ENCODE measurements around the gene ZBTB9. TPM values are rescaled to one million over a fixed set of nuclear protein-coding genes. Genes with fewer than 3 reads are reported as not detected.

ZBTB9 gene, protein sequence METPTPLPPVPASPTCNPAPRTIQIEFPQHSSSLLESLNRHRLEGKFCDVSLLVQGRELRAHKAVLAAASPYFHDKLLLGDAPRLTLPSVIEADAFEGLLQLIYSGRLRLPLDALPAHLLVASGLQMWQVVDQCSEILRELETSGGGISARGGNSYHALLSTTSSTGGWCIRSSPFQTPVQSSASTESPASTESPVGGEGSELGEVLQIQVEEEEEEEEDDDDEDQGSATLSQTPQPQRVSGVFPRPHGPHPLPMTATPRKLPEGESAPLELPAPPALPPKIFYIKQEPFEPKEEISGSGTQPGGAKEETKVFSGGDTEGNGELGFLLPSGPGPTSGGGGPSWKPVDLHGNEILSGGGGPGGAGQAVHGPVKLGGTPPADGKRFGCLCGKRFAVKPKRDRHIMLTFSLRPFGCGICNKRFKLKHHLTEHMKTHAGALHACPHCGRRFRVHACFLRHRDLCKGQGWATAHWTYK
- total RNA-seq, result 1 to 10 TPM; 9.3 to 9.5 TPM

DNA sequence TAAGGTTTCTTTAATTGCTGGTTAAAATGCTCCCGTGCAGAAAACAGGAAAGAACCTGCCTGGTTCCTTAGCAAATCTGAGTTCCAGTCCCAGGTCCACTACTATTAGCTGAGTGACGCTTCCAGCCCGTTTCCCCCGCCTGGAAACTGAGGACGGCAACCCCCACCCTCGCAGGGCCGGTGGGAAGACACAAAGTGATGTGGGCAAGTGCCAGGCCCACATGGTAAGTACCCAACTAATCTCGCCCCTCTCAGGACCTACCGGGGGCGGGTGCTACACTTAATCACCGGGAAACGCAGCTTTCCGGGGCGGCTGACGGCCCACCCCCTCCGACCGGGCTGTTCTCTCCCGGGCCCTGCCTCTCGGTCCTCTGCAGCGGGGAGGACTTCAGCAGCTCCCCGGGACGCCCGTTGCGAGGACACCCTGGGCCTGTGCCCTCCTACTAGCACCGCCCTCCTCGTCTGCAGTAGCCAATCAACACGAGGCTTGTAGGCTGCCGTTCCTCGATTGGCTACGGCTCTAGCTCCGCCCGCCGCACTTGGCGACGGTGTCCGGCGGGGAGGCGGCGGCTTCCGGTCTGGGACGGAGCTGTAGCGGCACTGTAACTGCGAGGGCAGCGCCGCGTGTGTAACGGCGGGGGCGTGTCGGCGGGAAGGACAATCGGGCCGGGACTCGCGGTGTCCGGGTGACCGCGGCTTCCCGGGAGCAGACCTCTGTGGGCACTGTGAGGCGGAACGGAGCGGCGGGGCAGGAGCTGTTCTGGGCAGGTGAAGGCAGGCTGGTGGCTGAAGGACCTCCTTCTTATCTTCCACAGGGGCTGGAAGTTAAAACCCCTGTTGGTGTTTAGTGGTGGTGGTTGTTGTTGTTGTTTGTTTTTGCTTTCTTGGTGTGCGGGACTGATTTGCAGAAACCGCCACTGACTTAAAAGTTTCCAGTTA, at the start of gene ZBTB9:
Gene ZBTB9 (plus strand): TSS at position 568 of the 938 bp plus-strand sequence. CDS start 525 bp downstream, outside the sequence.
- ChIA-PET POLR2A (interaction anchor here (0.5 to 2.2 kb wide), 7 partner anchors 8 to 1923 kb away, joined by 3 to 6 read pairs (median 3); no protein-coding TSS in a partner anchor), CTCF (interaction anchor here (0.5 to 1.4 kb wide), 12 partner anchors 9 to 317 kb away, joined by 3 to 6 read pairs (median 3); partner anchors contain the start of gene CUTA)
- Mint-ChIP-seq H3K27me3 (no peaks in the 10 kb centered on the region), H3K36me3 (ENCODE audit: low read depth) (peaks cover 20% of the 10 kb centered on the region), H3K9me3 (ENCODE audit: low read depth) (no peaks in the 10 kb centered on the region), H3K4me3 (peak within 1 kb of the TSS; percentile 95), H3K27ac (peak within 1 kb of the TSS; percentile 82), H3K4me1 (peaks cover 27% of the 10 kb centered on the region)
- DNase-seq (peak; percentile 96), ATAC-seq (peak; percentile 100)
- intact Hi-C loops (cut with DNase I, micrococcal nuclease), result loop anchor here (1.0 to 5.0 kb wide), 14 partner anchors 23 to 335 kb away; partner anchors contain the start of genes KIFC1 (in 2 of the 2), BAK1 (in 1 of the 2), CUTA (in 1 of the 2) and LEMD2 (in 1 of the 2)

- DNase-seq, result no peak
- H3K9me3 Mint-ChIP-seq (ENCODE audit: low read depth), result no peaks in the 10 kb centered on the region
- CTCF ChIA-PET, result no interaction called here
- no peaks in the 10 kb centered on the region for H3K27me3 Mint-ChIP-seq
- no peak overlapping the region for H3K27ac Mint-ChIP-seq
- no peak overlapping the region for H3K4me3 Mint-ChIP-seq
- H3K4me1 Mint-ChIP-seq, result peaks cover 7% of the 10 kb centered on the region
- intact Hi-C loops (cut with DNase I, micrococcal nuclease), result no loop called here
- H3K36me3 Mint-ChIP-seq (ENCODE audit: low read depth), result peaks cover 61% of the 10 kb centered on the region
- POLR2A ChIA-PET, result interaction anchor here (0.7 to 1.0 kb wide), 2 partner anchors 13 to 471 kb away, joined by 3 to 5 read pairs; partner anchors contain the start of gene KIFC1
- ATAC-seq, result no peak
These were observed 49.5 kb upstream of the ZBTB9 start for GRCh38 chr6:33404884-33405283.

DNA sequence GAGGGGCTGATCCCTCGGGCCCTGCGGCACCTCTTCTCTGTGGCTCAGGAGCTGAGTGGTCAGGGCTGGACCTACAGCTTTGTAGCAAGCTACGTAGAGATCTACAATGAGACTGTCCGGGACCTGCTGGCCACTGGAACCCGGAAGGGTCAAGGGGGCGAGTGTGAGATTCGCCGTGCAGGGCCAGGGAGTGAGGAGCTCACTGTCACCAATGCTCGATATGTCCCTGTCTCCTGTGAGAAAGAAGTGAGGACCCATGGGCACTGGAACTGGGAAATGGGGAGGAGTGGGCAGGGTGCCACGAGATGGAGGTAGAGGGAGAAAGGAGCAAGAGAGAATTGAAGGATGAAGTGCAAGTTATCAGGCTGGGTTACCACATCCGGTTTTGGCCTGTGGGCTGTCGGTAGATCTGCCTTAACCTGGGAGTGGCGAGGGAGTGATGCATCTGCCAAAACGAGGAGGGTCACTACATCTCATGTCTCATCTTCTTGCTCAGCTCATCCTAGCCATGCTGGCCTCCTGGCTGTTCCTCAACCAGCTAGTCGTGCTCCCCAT, 48.9 kb upstream of the ZBTB9 start:
- Mint-ChIP-seq H3K27me3 (no peaks in the 10 kb centered on the region), H3K27ac (no peak overlapping the region), H3K36me3 (ENCODE audit: low read depth) (peaks cover 55% of the 10 kb centered on the region), H3K9me3 (ENCODE audit: low read depth) (no peaks in the 10 kb centered on the region), H3K4me3 (no peak overlapping the region), H3K4me1 (peaks cover 10% of the 10 kb centered on the region)
- intact Hi-C loops (cut with DNase I, micrococcal nuclease), result no loop called here
- ATAC-seq (no peak), DNase-seq (no peak)
- CTCF ChIA-PET, result no interaction called here
- POLR2A ChIA-PET, result interaction anchor here (0.6 to 1.0 kb wide), 3 partner anchors 14 to 470 kb away, joined by 3 to 5 read pairs (median 3); partner anchors contain the start of gene KIFC1

DNA sequence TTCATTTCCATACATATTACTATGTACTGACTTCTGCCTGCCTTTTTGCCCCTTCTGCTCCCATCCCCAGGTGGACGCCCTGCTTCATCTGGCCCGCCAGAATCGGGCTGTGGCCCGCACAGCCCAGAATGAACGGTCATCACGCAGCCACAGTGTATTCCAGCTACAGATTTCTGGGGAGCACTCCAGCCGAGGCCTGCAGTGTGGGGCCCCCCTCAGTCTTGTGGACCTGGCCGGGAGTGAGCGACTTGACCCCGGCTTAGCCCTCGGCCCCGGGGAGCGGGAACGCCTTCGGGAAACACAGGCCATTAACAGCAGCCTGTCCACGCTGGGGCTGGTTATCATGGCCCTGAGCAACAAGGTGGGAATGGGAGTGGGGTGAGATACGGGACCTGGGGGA, 48.2 kb upstream of the ZBTB9 start:
- Mint-ChIP-seq H3K27ac (no peak overlapping the region), H3K4me1 (peaks cover 10% of the 10 kb centered on the region), H3K27me3 (no peaks in the 10 kb centered on the region), H3K4me3 (no peak overlapping the region), H3K9me3 (ENCODE audit: low read depth) (no peaks in the 10 kb centered on the region), H3K36me3 (ENCODE audit: low read depth) (peaks cover 55% of the 10 kb centered on the region)
- DNase-seq (no peak), ATAC-seq (no peak)
- intact Hi-C loops (cut with DNase I, micrococcal nuclease), result no loop called here
- CTCF ChIA-PET, result no interaction called here
- POLR2A ChIA-PET, result interaction anchor here (0.6 kb wide), 1 partner anchor 178 kb away, joined by 3 read pairs; no protein-coding TSS in a partner anchor

DNA sequence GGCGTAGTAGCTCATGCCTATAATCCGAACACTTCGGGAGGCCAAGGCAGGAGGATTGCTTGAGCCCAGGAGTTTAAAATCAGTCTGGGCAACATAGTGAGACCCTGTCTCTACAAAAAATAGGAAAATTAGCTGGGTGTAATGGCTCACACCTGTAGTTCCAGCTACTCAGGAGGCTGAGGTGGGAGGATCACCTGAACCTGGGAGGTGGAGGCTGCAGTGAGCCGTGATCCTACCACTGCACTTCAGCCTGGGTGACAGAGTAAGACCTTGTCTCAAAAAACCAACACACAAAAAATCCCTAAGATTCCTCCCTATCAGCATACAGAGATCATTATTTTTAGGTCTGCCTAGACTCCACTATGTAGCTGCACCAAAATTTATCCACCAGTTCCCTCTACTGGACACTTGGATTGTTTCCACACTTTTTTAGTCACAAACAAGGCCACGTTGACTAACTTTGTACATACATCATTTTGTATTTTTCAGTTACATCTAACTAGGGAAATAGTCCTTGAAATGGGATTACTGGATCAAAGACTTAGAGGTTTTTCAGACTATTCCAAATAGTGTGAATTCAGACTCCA, 47.2 kb upstream of the ZBTB9 start:
- peaks cover 15% of the 10 kb centered on the region for H3K4me1 Mint-ChIP-seq
- intact Hi-C loops (cut with DNase I, micrococcal nuclease), result no loop called here
- no peak overlapping the region for H3K27ac Mint-ChIP-seq
- DNase-seq (no peak), ATAC-seq (no peak)
- H3K9me3 Mint-ChIP-seq (ENCODE audit: low read depth), result no peaks in the 10 kb centered on the region
- ChIA-PET POLR2A (interaction anchor here (0.7 to 1.2 kb wide), 3 partner anchors 15 to 115 kb away, joined by 3 to 5 read pairs (median 4); partner anchors contain the start of gene KIFC1), CTCF (interaction anchor here (1.2 to 1.3 kb wide), 2 partner anchors 11 to 198 kb away, joined by 3 to 5 read pairs; no protein-coding TSS in a partner anchor)
- H3K27me3 Mint-ChIP-seq, result no peaks in the 10 kb centered on the region
- H3K36me3 Mint-ChIP-seq (ENCODE audit: low read depth), result peaks cover 52% of the 10 kb centered on the region
- H3K4me3 Mint-ChIP-seq, result no peak overlapping the region

GRCh38 chr6:33410050-33410710, 44.2 kb upstream of the ZBTB9 start:
- Mint-ChIP-seq H3K4me3 (peak overlapping the region; percentile 80), H3K27me3 (no peaks in the 10 kb centered on the region), H3K4me1 (peaks cover 31% of the 10 kb centered on the region), H3K9me3 (ENCODE audit: low read depth) (no peaks in the 10 kb centered on the region), H3K27ac (peak overlapping the region; percentile 96), H3K36me3 (ENCODE audit: low read depth) (peaks cover 47% of the 10 kb centered on the region)
- intact Hi-C loops (cut with DNase I, micrococcal nuclease), result loop anchor here (1.0 to 10.0 kb wide), 21 partner anchors 8 to 1215 kb away; partner anchors contain the start of genes CUTA (in 2 of the 2), KIFC1 (in 2 of the 2), RXRB (in 2 of the 2) and SLC39A7 (in 2 of the 2)
- ChIA-PET POLR2A (interaction anchor here (1.4 kb wide), 1 partner anchor 18 kb away, joined by 4 read pairs; the partner anchor contains the start of gene KIFC1), CTCF (interaction anchor here (1.1 kb wide), 1 partner anchor 19 kb away, joined by 3 read pairs; no protein-coding TSS in a partner anchor)
- DNase-seq (peak; percentile 98), ATAC-seq (peak; percentile 88)

- intact Hi-C loops (cut with DNase I, micrococcal nuclease), result loop anchor here (1.0 to 10.0 kb wide), 21 partner anchors 7 to 1216 kb away; partner anchors contain the start of genes CUTA (in 2 of the 2), KIFC1 (in 2 of the 2), RXRB (in 2 of the 2) and SLC39A7 (in 2 of the 2)
- ChIA-PET POLR2A (interaction anchor here (1.4 kb wide), 1 partner anchor 19 kb away, joined by 4 read pairs; the partner anchor contains the start of gene KIFC1), CTCF (interaction anchor here (0.5 to 1.1 kb wide), 2 partner anchors 20 to 34 kb away, joined by 3 read pairs; no protein-coding TSS in a partner anchor)
- H3K36me3 Mint-ChIP-seq (ENCODE audit: low read depth), result peaks cover 47% of the 10 kb centered on the region
- ATAC-seq, result peak; percentile 55
- H3K27me3 Mint-ChIP-seq, result no peaks in the 10 kb centered on the region
- peaks cover 39% of the 10 kb centered on the region for H3K4me1 Mint-ChIP-seq
- peak within 1 kb of the TSS; percentile 96 for H3K27ac Mint-ChIP-seq
- peak; percentile 89 for DNase-seq
- peak within 1 kb of the TSS; percentile 80 for H3K4me3 Mint-ChIP-seq
- no peaks in the 10 kb centered on the region for H3K9me3 Mint-ChIP-seq (ENCODE audit: low read depth)
These were observed 43.4 kb upstream of the ZBTB9 start, which contains the start of gene PHF1 for GRCh38 chr6:33410711-33411631. PHF1 (plus strand) TSS chr6:33411014; CDS start chr6:33412264, 1,250 bp downstream.

- H3K9me3 Mint-ChIP-seq (ENCODE audit: low read depth), result no peaks in the 10 kb centered on the region
- POLR2A ChIA-PET, result no interaction called here
- peaks cover 45% of the 10 kb centered on the region for H3K4me1 Mint-ChIP-seq
- intact Hi-C loops (cut with DNase I, micrococcal nuclease), result loop anchor here (2.0 to 10.0 kb wide), 9 partner anchors 15 to 1217 kb away; partner anchors contain the start of genes GPSM3 (in 1 of the 2), HSD17B8 (in 1 of the 2), LEMD2 (in 1 of the 2) and NUDT3 (in 1 of the 2)
- no peak for DNase-seq
- CTCF ChIA-PET, result interaction anchor here (0.5 kb wide), 1 partner anchor 34 kb away, joined by 3 read pairs; no protein-coding TSS in a partner anchor
- no peaks in the 10 kb centered on the region for H3K27me3 Mint-ChIP-seq
- peak overlapping the region; percentile 80 for H3K27ac Mint-ChIP-seq
- no peak for ATAC-seq
- H3K36me3 Mint-ChIP-seq (ENCODE audit: low read depth), result peaks cover 47% of the 10 kb centered on the region
- H3K4me3 Mint-ChIP-seq, result peak overlapping the region; percentile 75
These were observed 42.8 kb upstream of the ZBTB9 start for GRCh38 chr6:33411632-33412005.
